Measurements from ENCODE around the gene GRIK1.

GRCh38 chr21:29660047-29660720, 279.6 kb downstream of the GRIK1 start:
- TF ChIP-seq POLR2A (IDR thresholded peaks at IDR 0.05), result no peak
- no peak for TF ChIP-seq CTCF (IDR thresholded peaks at IDR 0.05)

Measured in Peyer's patch (tissue), 4 donors.